K562 (cell line): ENCODE data around the gene RSBN1L. TPM values are rescaled to one million over a fixed set of nuclear protein-coding genes. Genes with fewer than 3 reads are reported as not detected.

Source experiments
- KLF1 ChIP-seq: fragments of 450-650 bp; IDR thresholded peaks from 2 replicates; pipeline ENCODE4 v1.6.1; 2016; ENCODE audit warnings: missing genetic modification characterization, missing compliant biosample characterization
- PRMT5 ChIP-seq: sonication (generic); formaldehyde crosslinking; IDR thresholded peaks from 2 replicates; pipeline ENCODE4 v1.5.0; 2020; ENCODE audit warnings: missing genetic modification reagents
- SNIP1 ChIP-seq: fragments of 450-650 bp; IDR thresholded peaks from 2 replicates; pipeline ENCODE4 v1.7.1; 2017; ENCODE audit warnings: low read depth, mild to moderate bottlenecking
- SNRNP70 ChIP-seq: fragments of 200-400 bp; formaldehyde crosslinking; optimal IDR thresholded peaks from 2 replicates; pipeline ENCODE3; 2017; ENCODE audit warnings: low read depth, low read length
- TRIM28 ChIP-seq: fragments of 450-650 bp; IDR thresholded peaks from 2 replicates; pipeline ENCODE4 v1.6.1; 2017
- YY1 ChIP-seq, 3 experiments: IDR thresholded peaks; 2 replicates each; pipeline ENCODE4 v1.6.1; 2011; ENCODE audit warnings: low read length in 2 of 3, mild to moderate bottlenecking in 2 of 3, moderate library complexity in 2 of 3, borderline replicate concordance in 1 of 3, control low read depth in 1 of 3, low read depth in 1 of 3; ENCODE audit not compliant: insufficient read depth in 3 of 3, insufficient replicate concordance in 2 of 3, control insufficient read depth in 1 of 3, insufficient read length in 1 of 3; ENCODE audit errors: extremely low read depth in 1 of 3
- ZNF24 ChIP-seq: fragments of 450-650 bp; IDR thresholded peaks from 2 replicates; pipeline ENCODE4 v1.6.1; 2016
- ZNF780A ChIP-seq: fragments of 250-450 bp; sonication (Bioruptor Pico); IDR thresholded peaks from 2 replicates; pipeline ENCODE4 v1.5.0; 2021; ENCODE audit warnings: mild to moderate bottlenecking
- polyA plus RNA-seq, 8 experiments: library from polyadenylated mRNA; depleted of rRNA in 4 of 8; stranded (reverse) in 5 of 8; unstranded in 3 of 8; fragments of >200 nt; fragmentation: Nextera tagmentation in 2 of 8; fragmentation: Illumina TruSeq in 1 of 8; extraction: Ambion mirVana in 2 of 8; extraction: Trizol in 1 of 8; gene quantifications; 2 replicates each; pipeline versions ENCODE4 v1.2.1 to v1.2.3, GENCODE V29; 2011 to 2014; ENCODE audit warnings: inconsistent platforms in 1 of 8, missing spikeins in 1 of 8
- total RNA-seq, 7 experiments: library from RNA; depleted of rRNA in 6 of 7; stranded (reverse); fragments of >200 nt in 6 of 7; fragmentation: Illumina TruSeq in 2 of 7; extraction: Trizol in 2 of 7; gene quantifications; 2 replicates each; pipeline versions ENCODE4 v1.2.1 to v1.2.3, GENCODE V29; 2011 to 2021; ENCODE audit warnings: low replicate concordance in 1 of 7
- TF ChIP-seq, protein P1 (sequence below): sonication (generic); formaldehyde crosslinking; IDR thresholded peaks from 2 replicates; pipeline ENCODE4 v1.8.0; 2022; ENCODE audit warnings: missing genetic modification reagents, mild to moderate bottlenecking, borderline replicate concordance
- TF ChIP-seq, protein P2 (sequence below): fragments of 250-450 bp; sonication (Bioruptor Pico); IDR thresholded peaks from 2 replicates; pipeline ENCODE4 v1.4.0; 2020
- TF ChIP-seq, protein P3 (sequence below): fragments of 250-450 bp; sonication (Bioruptor Pico); IDR thresholded peaks from 2 replicates; pipeline ENCODE4 v1.8.0; 2022; ENCODE audit warnings: inconsistent platforms, mild to moderate bottlenecking, moderate library complexity, borderline replicate concordance
- TF ChIP-seq, protein P4 (sequence below): fragments of 450-650 bp; IDR thresholded peaks from 2 replicates; pipeline ENCODE4 v1.6.1; 2018; ENCODE audit not compliant: partially characterized antibody

Gene RSBN1L
- total and polyA plus RNA-seq, 9 of the 15 experiments (the other 6 are each of a cell fraction or from before 2014, with no cell fraction given) = 6.2 to 35.2 (median 20.1) TPM

GRCh38 chr7:77800158-77800557, 103.9 kb downstream of the RSBN1L start (continued):
- TF ChIP-seq, protein P1, sequence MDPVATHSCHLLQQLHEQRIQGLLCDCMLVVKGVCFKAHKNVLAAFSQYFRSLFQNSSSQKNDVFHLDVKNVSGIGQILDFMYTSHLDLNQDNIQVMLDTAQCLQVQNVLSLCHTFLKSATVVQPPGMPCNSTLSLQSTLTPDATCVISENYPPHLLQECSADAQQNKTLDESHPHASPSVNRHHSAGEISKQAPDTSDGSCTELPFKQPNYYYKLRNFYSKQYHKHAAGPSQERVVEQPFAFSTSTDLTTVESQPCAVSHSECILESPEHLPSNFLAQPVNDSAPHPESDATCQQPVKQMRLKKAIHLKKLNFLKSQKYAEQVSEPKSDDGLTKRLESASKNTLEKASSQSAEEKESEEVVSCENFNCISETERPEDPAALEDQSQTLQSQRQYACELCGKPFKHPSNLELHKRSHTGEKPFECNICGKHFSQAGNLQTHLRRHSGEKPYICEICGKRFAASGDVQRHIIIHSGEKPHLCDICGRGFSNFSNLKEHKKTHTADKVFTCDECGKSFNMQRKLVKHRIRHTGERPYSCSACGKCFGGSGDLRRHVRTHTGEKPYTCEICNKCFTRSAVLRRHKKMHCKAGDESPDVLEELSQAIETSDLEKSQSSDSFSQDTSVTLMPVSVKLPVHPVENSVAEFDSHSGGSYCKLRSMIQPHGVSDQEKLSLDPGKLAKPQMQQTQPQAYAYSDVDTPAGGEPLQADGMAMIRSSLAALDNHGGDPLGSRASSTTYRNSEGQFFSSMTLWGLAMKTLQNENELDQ (CRISPR knock-in tag) = no peak
- TF ChIP-seq TRIM28 (no peak), ZNF24 (no peak), PRMT5 (no peak), ZNF780A (CRISPR knock-in tag) (no peak), YY1 (IDR thresholded peaks at IDR 0.05; ENCODE audit: borderline replicate concordance in 1 of 3, control insufficient read depth in 1 of 3, extremely low read depth in 1 of 3, insufficient read depth in 3 of 3, insufficient read length in 1 of 3, insufficient replicate concordance in 2 of 3, low read depth in 1 of 3, low read length in 2 of 3) (peak in 2 of 3 experiments; percentile 13 to 67), KLF1 (tag) (no peak), SNIP1 (no peak), SNRNP70 (no peak)
- TF ChIP-seq, protein P2, sequence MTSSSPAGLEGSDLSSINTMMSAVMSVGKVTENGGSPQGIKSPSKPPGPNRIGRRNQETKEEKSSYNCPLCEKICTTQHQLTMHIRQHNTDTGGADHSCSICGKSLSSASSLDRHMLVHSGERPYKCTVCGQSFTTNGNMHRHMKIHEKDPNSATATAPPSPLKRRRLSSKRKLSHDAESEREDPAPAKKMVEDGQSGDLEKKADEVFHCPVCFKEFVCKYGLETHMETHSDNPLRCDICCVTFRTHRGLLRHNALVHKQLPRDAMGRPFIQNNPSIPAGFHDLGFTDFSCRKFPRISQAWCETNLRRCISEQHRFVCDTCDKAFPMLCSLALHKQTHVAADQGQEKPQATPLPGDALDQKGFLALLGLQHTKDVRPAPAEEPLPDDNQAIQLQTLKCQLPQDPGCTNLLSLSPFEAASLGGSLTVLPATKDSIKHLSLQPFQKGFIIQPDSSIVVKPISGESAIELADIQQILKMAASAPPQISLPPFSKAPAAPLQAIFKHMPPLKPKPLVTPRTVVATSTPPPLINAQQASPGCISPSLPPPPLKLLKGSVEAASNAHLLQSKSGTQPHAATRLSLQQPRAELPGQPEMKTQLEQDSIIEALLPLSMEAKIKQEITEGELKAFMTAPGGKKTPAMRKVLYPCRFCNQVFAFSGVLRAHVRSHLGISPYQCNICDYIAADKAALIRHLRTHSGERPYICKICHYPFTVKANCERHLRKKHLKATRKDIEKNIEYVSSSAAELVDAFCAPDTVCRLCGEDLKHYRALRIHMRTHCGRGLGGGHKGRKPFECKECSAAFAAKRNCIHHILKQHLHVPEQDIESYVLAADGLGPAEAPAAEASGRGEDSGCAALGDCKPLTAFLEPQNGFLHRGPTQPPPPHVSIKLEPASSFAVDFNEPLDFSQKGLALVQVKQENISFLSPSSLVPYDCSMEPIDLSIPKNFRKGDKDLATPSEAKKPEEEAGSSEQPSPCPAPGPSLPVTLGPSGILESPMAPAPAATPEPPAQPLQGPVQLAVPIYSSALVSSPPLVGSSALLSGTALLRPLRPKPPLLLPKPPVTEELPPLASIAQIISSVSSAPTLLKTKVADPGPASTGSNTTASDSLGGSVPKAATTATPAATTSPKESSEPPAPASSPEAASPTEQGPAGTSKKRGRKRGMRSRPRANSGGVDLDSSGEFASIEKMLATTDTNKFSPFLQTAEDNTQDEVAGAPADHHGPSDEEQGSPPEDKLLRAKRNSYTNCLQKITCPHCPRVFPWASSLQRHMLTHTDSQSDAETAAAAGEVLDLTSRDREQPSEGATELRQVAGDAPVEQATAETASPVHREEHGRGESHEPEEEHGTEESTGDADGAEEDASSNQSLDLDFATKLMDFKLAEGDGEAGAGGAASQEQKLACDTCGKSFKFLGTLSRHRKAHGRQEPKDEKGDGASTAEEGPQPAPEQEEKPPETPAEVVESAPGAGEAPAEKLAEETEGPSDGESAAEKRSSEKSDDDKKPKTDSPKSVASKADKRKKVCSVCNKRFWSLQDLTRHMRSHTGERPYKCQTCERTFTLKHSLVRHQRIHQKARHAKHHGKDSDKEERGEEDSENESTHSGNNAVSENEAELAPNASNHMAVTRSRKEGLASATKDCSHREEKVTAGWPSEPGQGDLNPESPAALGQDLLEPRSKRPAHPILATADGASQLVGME = no peak
- TF ChIP-seq, protein P3, sequence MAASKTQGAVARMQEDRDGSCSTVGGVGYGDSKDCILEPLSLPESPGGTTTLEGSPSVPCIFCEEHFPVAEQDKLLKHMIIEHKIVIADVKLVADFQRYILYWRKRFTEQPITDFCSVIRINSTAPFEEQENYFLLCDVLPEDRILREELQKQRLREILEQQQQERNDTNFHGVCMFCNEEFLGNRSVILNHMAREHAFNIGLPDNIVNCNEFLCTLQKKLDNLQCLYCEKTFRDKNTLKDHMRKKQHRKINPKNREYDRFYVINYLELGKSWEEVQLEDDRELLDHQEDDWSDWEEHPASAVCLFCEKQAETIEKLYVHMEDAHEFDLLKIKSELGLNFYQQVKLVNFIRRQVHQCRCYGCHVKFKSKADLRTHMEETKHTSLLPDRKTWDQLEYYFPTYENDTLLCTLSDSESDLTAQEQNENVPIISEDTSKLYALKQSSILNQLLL = no peak
- TF ChIP-seq, protein P4, sequence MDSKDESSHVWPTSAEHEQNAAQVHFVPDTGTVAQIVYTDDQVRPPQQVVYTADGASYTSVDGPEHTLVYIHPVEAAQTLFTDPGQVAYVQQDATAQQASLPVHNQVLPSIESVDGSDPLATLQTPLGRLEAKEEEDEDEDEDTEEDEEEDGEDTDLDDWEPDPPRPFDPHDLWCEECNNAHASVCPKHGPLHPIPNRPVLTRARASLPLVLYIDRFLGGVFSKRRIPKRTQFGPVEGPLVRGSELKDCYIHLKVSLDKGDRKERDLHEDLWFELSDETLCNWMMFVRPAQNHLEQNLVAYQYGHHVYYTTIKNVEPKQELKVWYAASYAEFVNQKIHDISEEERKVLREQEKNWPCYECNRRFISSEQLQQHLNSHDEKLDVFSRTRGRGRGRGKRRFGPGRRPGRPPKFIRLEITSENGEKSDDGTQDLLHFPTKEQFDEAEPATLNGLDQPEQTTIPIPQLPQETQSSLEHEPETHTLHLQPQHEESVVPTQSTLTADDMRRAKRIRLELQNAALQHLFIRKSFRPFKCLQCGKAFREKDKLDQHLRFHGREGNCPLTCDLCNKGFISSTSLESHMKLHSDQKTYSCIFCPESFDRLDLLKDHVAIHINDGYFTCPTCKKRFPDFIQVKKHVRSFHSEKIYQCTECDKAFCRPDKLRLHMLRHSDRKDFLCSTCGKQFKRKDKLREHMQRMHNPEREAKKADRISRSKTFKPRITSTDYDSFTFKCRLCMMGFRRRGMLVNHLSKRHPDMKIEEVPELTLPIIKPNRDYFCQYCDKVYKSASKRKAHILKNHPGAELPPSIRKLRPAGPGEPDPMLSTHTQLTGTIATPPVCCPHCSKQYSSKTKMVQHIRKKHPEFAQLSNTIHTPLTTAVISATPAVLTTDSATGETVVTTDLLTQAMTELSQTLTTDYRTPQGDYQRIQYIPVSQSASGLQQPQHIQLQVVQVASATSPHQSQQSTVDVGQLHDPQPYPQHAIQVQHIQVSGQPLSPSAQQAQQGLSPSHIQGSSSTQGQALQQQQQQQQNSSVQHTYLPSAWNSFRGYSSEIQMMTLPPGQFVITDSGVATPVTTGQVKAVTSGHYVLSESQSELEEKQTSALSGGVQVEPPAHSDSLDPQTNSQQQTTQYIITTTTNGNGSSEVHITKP = no peak
